ENCODE measurements around the gene KCNQ1OT1. TPM values are rescaled to one million over a fixed set of nuclear protein-coding genes. Genes with fewer than 3 reads are reported as not detected.
A peak's percentile ranks its signal among the peaks of the same experiment; 100 is the strongest.

KCNQ1OT1 gene
- total and polyA plus RNA-seq, 3 experiments from 2014 or later: 0.08 to 0.20 (median 0.20) TPM

DNA sequence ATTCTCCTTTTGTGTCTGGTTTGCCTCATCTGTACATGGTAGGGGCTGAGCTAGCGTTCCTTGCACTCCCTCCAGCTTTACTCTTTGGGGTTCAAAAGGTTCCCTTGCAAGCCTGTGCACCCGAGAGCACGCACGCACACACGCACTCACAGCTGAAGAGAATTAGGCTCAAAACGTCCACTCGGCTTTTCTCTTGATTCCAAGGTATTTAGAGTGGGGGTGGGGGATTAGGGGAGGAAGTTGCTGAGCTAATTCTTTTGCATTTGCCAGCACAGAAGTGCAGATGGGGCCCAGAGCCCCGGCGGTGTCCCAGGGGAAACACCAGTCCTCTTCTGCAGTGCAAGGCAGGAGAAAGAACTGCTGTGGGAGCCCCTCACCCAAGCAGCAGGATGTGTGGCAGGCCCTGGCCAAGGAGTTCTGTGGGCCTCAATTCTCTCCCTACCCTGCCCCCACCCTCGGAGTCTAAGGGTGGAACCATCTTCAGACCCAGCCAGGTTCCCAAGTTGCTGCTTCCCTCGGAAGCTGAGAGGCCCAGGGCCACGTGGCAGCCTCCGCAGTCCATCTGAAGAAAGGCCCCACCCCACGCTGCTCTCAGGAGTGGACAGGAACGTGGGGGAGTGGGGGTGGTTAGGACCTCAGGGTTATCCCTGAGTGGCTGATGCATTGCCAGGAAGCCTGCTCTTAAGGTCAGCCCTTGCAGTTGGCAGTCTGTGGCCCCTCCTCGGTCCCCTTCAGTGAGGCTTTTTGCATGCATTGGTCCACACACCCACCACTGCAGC, 3.8 kb upstream of the KCNQ1OT1 start:
- Histone ChIP-seq H3K36me3 (ENCODE audit: insufficient read depth, low read length) (no peaks in the 10 kb centered on the region), H3K4me1 (ENCODE audit: insufficient read depth, low read length) (peaks cover 6% of the 10 kb centered on the region), H3K9me3 (ENCODE audit: low read length) (no peaks in the 10 kb centered on the region), H3K4me3 (ENCODE audit: low read length) (no peak overlapping the region), H3K27ac (ENCODE audit: low read depth, low read length) (no peak overlapping the region), H3K27me3 (ENCODE audit: insufficient read depth, low read length, poor library complexity, severe bottlenecking) (no peaks in the 10 kb centered on the region)
- DNase-seq: peak in 1 of 5 donors; percentile 3
- Mint-ChIP-seq H3K9me3 (peaks cover 0 to 2% (median 0%) of the 10 kb centered on the region in 5 donors), H3K4me3 (no peak overlapping the region), H3K36me3 (peaks cover 0 to 5% (median 2%) of the 10 kb centered on the region in 3 donors), H3K4me1 (peaks cover 4 to 6% (median 5%) of the 10 kb centered on the region in 3 donors), H3K27ac (no peak overlapping the region), H3K27me3 (peaks cover 0 to 2% of the 10 kb centered on the region in 2 donors)
- POLR2A ChIA-PET: no interaction called here
- CTCF ChIA-PET: no interaction called here

- no peaks in the 10 kb centered on the region for H3K27me3 ChIP-seq (ENCODE audit: insufficient read depth, low read length, poor library complexity, severe bottlenecking)
- H3K4me3 Mint-ChIP-seq: peak overlapping the region in 2 of 7 donors; percentile 1 to 58
- peaks cover 0 to 2% of the 10 kb centered on the region in 2 donors for H3K27me3 Mint-ChIP-seq
- H3K4me1 Mint-ChIP-seq: peaks cover 8 to 11% (median 10%) of the 10 kb centered on the region in 3 donors
- H3K9me3 ChIP-seq (ENCODE audit: low read length): no peaks in the 10 kb centered on the region
- H3K4me1 ChIP-seq (ENCODE audit: insufficient read depth, low read length): peaks cover 10% of the 10 kb centered on the region
- peaks cover 0 to 5% (median 2%) of the 10 kb centered on the region in 3 donors for H3K36me3 Mint-ChIP-seq
- peaks cover 0 to 2% (median 0%) of the 10 kb centered on the region in 5 donors for H3K9me3 Mint-ChIP-seq
- DNase-seq: peak in 1 of 5 donors; percentile 25
- ChIA-PET POLR2A (no interaction called here), CTCF (no interaction called here)
- no peak overlapping the region for H3K27ac ChIP-seq (ENCODE audit: low read depth, low read length)
- no peak overlapping the region for H3K27ac Mint-ChIP-seq
- H3K36me3 ChIP-seq (ENCODE audit: insufficient read depth, low read length): no peaks in the 10 kb centered on the region
- H3K4me3 ChIP-seq (ENCODE audit: low read length): no peak overlapping the region
Measured at GRCh38 chr11:2702771-2703362, 3.1 kb upstream of the KCNQ1OT1 start.

GRCh38 chr11:2701898-2702434, 2.2 kb upstream of the KCNQ1OT1 start:
- H3K4me3 Mint-ChIP-seq: peak overlapping the region in 5 of 7 donors; percentile 19 to 75 (median 68)
- H3K9me3 ChIP-seq (ENCODE audit: low read length): no peaks in the 10 kb centered on the region
- CTCF ChIA-PET: no interaction called here
- POLR2A ChIA-PET: no interaction called here
- peaks cover 10% of the 10 kb centered on the region for H3K4me1 ChIP-seq (ENCODE audit: insufficient read depth, low read length)
- peak overlapping the region in 2 of 8 donors; percentile 12 to 40 for H3K27ac Mint-ChIP-seq
- H3K27me3 Mint-ChIP-seq: peaks cover 0 to 2% of the 10 kb centered on the region in 2 donors
- no peak overlapping the region for H3K4me3 ChIP-seq (ENCODE audit: low read length)
- DNase-seq: peak in 1 of 5 donors; percentile 27
- H3K4me1 Mint-ChIP-seq: peaks cover 8 to 11% (median 10%) of the 10 kb centered on the region in 3 donors
- H3K36me3 Mint-ChIP-seq: peaks cover 0 to 5% (median 2%) of the 10 kb centered on the region in 3 donors
- no peaks in the 10 kb centered on the region for H3K36me3 ChIP-seq (ENCODE audit: insufficient read depth, low read length)
- peaks cover 0 to 2% (median 0%) of the 10 kb centered on the region in 5 donors for H3K9me3 Mint-ChIP-seq
- H3K27me3 ChIP-seq (ENCODE audit: insufficient read depth, low read length, poor library complexity, severe bottlenecking): no peaks in the 10 kb centered on the region
- H3K27ac ChIP-seq (ENCODE audit: low read depth, low read length): no peak overlapping the region

GRCh38 chr11:2701230-2701629, 1.4 kb upstream of the KCNQ1OT1 start:
- H3K9me3 Mint-ChIP-seq: peaks cover 0 to 2% (median 0%) of the 10 kb centered on the region in 5 donors
- no peaks in the 10 kb centered on the region for H3K27me3 ChIP-seq (ENCODE audit: insufficient read depth, low read length, poor library complexity, severe bottlenecking)
- peaks cover 0 to 2% of the 10 kb centered on the region in 2 donors for H3K27me3 Mint-ChIP-seq
- peak overlapping the region in 1 of 8 donors; percentile 23 for H3K27ac Mint-ChIP-seq
- H3K4me1 Mint-ChIP-seq: peaks cover 10 to 11% (median 10%) of the 10 kb centered on the region in 3 donors
- peak overlapping the region; percentile 59 for H3K27ac ChIP-seq (ENCODE audit: low read depth, low read length)
- peak overlapping the region; percentile 50 to 87 (median 68) for H3K4me3 Mint-ChIP-seq
- peaks cover 0 to 5% (median 2%) of the 10 kb centered on the region in 3 donors for H3K36me3 Mint-ChIP-seq
- ChIA-PET POLR2A (no interaction called here), CTCF (no interaction called here)
- H3K4me1 ChIP-seq (ENCODE audit: insufficient read depth, low read length): peaks cover 10% of the 10 kb centered on the region
- peak in 1 of 5 donors; percentile 42 for DNase-seq
- H3K36me3 ChIP-seq (ENCODE audit: insufficient read depth, low read length): no peaks in the 10 kb centered on the region
- H3K9me3 ChIP-seq (ENCODE audit: low read length): no peaks in the 10 kb centered on the region
- H3K4me3 ChIP-seq (ENCODE audit: low read length): no peak overlapping the region

GRCh38 chr11:2700415-2701211, 819 bp upstream of the KCNQ1OT1 start:
- H3K27ac Mint-ChIP-seq: peak overlapping the region in 4 of 8 donors; percentile 23 to 81 (median 68)
- POLR2A ChIA-PET: no interaction called here

GRCh38 chr11:2699185-2699530, 636 bp downstream of the KCNQ1OT1 start:
- H3K4me1 ChIP-seq (ENCODE audit: insufficient read depth, low read length): peaks cover 10% of the 10 kb centered on the region
- no peaks in the 10 kb centered on the region for H3K27me3 Mint-ChIP-seq
- no peaks in the 10 kb centered on the region for H3K27me3 ChIP-seq (ENCODE audit: insufficient read depth, low read length, poor library complexity, severe bottlenecking)
- no peaks in the 10 kb centered on the region for H3K36me3 ChIP-seq (ENCODE audit: insufficient read depth, low read length)
- H3K27ac ChIP-seq (ENCODE audit: low read depth, low read length): peak overlapping the region; percentile 65
- H3K9me3 Mint-ChIP-seq: no peaks in the 10 kb centered on the region
- peaks cover 10 to 11% (median 10%) of the 10 kb centered on the region in 3 donors for H3K4me1 Mint-ChIP-seq
- peak overlapping the region; percentile 78 to 92 (median 83) for H3K4me3 Mint-ChIP-seq
- CTCF ChIA-PET: no interaction called here
- H3K9me3 ChIP-seq (ENCODE audit: low read length): no peaks in the 10 kb centered on the region
- peak overlapping the region; percentile 35 for H3K4me3 ChIP-seq (ENCODE audit: low read length)
- H3K27ac Mint-ChIP-seq: peak overlapping the region in 6 of 8 donors; percentile 36 to 90 (median 60)
- POLR2A ChIA-PET: no interaction called here
- peak in 1 of 5 donors; percentile 44 for DNase-seq
- peaks cover 0 to 2% (median 0%) of the 10 kb centered on the region in 3 donors for H3K36me3 Mint-ChIP-seq

More at GRCh38 chr11:2700415-2701211, 819 bp upstream of the KCNQ1OT1 start:
- DNase-seq: peak in 3 of 5 donors; percentile 10 to 51 (median 35)
- H3K36me3 ChIP-seq (ENCODE audit: insufficient read depth, low read length): no peaks in the 10 kb centered on the region
- H3K36me3 Mint-ChIP-seq: peaks cover 0 to 2% (median under 1%) of the 10 kb centered on the region in 3 donors
- H3K27ac ChIP-seq (ENCODE audit: low read depth, low read length): peak overlapping the region; percentile 59
- peak overlapping the region; percentile 68 to 91 (median 83) for H3K4me3 Mint-ChIP-seq
- peak overlapping the region; percentile 53 for H3K4me3 ChIP-seq (ENCODE audit: low read length)
- peaks cover 0 to under 1% (median 0%) of the 10 kb centered on the region in 5 donors for H3K9me3 Mint-ChIP-seq
- H3K9me3 ChIP-seq (ENCODE audit: low read length): no peaks in the 10 kb centered on the region
- H3K27me3 ChIP-seq (ENCODE audit: insufficient read depth, low read length, poor library complexity, severe bottlenecking): no peaks in the 10 kb centered on the region
- H3K4me1 ChIP-seq (ENCODE audit: insufficient read depth, low read length): peaks cover 10% of the 10 kb centered on the region
- H3K4me1 Mint-ChIP-seq: peaks cover 10 to 11% (median 10%) of the 10 kb centered on the region in 3 donors
- H3K27me3 Mint-ChIP-seq: peaks cover 0 to 2% of the 10 kb centered on the region in 2 donors
- CTCF ChIA-PET: no interaction called here

- peak overlapping the region; percentile 78 to 92 (median 83) for H3K4me3 Mint-ChIP-seq
- no peaks in the 10 kb centered on the region for H3K9me3 Mint-ChIP-seq
- peaks cover 10 to 11% (median 10%) of the 10 kb centered on the region in 3 donors for H3K4me1 Mint-ChIP-seq
- ChIA-PET POLR2A (no interaction called here), CTCF (no interaction called here)
- Histone ChIP-seq H3K4me3 (ENCODE audit: low read length) (peak overlapping the region; percentile 35), H3K9me3 (ENCODE audit: low read length) (no peaks in the 10 kb centered on the region), H3K27me3 (ENCODE audit: insufficient read depth, low read length, poor library complexity, severe bottlenecking) (no peaks in the 10 kb centered on the region), H3K4me1 (ENCODE audit: insufficient read depth, low read length) (peaks cover 10% of the 10 kb centered on the region), H3K27ac (ENCODE audit: low read depth, low read length) (peak overlapping the region; percentile 65), H3K36me3 (ENCODE audit: insufficient read depth, low read length) (no peaks in the 10 kb centered on the region)
- peaks cover 0 to 2% (median 0%) of the 10 kb centered on the region in 3 donors for H3K36me3 Mint-ChIP-seq
- no peaks in the 10 kb centered on the region for H3K27me3 Mint-ChIP-seq
- peak in 1 of 5 donors; percentile 41 for DNase-seq
- peak overlapping the region in 7 of 8 donors; percentile 13 to 90 (median 61) for H3K27ac Mint-ChIP-seq
Measured at GRCh38 chr11:2698386-2699184, 1.2 kb downstream of the KCNQ1OT1 start.

All from CD8-positive, alpha-beta memory T cell (primary cell).